HG02571 (cell line): ENCODE data around the gene UFSP1.
"Not testable (repeated sequence)": the region's sequence is repeated elsewhere in the genome, so short reads cannot be mapped to it uniquely, and the experiment has no call there.

Experiments
- ATAC-seq: cut with Tn5 transposase; IDR thresholded peaks from one replicate; pipeline ENCODE4 v1.9.1; 2021; ENCODE audit warnings: mild to moderate bottlenecking, moderate library complexity; ENCODE audit not compliant: unreplicated experiment

The UFSP1 gene

DNA sequence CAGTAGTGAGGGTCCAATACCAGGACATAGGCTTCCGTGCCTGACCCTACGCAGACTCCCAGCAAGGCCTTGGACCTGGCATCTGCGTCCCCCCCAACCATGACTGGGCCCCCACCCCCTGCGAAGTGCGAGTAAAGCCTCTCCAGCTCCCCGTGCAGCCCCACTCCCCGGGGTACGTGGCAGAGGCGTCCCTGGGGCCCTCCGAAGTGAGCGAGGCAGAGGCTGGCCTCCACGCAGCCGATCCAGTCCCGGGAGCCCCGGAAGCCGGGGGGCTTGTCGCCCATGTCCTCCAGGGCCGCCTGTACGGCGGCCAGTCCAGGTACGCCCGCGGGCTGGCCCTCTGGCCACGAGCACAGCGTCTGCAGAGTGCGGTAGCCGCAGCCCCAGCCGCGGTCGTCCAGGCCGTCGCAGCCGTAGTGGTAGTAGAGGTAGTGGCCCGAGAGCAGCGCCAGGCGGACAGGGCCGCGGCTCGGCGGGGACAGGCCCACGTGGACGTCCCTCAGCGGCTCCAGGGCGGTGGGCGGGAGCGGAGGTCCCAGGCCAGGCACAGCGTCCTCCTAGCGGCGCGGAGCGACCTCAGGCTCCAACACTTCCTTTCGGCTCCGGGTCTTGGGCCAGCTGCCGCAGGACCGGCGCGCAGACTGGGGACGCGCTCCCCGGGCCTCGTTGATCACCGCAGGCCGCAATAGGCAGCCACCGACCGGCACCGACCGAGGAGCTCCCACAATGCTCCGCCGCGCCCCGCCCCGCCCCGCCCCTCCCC is at the start of gene UFSP1:
TSS of gene UFSP1 (minus strand) at position 728 of the 763 bp plus-strand sequence. CDS start at position 284, 444 bp downstream.
- ATAC-seq: peak; percentile 33

- ATAC-seq: not testable (repeated sequence)
Measured at GRCh38 chr7:100936167-100936566, 46.7 kb upstream of the UFSP1 start.

DNA sequence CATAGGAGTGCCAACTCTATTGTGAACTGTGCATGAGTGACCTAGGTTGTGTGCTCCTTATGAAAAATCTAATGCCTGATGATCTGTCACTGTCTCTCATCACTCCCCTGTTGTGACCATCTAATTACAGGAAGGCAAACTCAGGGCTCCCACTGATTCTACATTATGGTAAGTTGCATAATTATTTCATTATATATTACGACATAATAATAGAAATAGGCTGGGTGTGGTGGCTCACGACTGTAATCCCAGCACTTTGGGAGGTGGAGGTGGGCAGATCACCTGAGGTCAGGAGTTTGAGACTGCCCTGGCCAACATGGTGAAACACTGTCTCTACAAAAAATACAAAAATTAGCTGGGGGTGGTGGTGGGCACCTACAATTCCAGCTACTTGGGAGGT is 45.9 kb upstream of the UFSP1 start:
- not testable (repeated sequence) for ATAC-seq

DNA sequence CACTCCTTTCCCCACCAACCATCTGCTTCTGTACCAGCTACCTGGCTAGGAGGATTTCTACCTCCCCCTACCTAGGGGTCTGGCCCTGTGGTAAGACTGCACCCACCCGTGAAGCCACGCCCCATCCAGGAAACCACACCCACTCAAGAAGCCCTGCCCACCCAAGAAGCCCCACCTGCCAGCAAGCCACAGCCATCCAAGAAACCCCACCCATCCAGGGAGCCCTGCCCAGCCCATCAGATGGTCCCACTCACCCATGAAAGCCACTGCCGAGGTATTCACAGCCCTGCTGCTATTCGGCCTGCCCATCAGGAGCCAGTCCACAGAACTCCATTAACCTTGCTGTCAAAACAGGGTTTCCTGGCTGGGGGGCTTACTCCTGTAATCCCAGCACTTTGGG is 44.2 kb upstream of the UFSP1 start:
- ATAC-seq: no peak

GRCh38 chr7:100929808-100930174 is 40.3 kb upstream of the UFSP1 start:
- ATAC-seq: no peak

DNA sequence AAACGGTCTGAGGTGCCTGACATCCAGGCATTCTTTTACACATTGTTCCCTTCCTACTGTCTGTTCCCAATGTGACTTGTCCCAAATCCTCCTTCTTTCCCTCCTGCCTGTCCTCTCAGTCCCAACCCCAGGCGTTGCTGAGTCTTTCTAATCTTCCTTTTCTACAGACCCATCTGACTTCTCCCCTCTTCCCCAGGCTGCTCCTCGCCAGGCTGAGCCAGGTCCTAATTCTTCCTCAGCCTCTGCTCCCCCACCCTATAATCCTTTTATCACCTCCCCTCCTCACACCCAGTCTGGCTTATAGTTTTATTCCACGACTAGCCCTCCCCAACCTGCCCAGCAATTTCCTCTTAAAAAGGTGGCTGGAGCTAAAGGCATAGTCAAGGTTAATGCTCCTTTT is 34.1 kb upstream of the UFSP1 start:
- not testable (repeated sequence) for ATAC-seq

DNA sequence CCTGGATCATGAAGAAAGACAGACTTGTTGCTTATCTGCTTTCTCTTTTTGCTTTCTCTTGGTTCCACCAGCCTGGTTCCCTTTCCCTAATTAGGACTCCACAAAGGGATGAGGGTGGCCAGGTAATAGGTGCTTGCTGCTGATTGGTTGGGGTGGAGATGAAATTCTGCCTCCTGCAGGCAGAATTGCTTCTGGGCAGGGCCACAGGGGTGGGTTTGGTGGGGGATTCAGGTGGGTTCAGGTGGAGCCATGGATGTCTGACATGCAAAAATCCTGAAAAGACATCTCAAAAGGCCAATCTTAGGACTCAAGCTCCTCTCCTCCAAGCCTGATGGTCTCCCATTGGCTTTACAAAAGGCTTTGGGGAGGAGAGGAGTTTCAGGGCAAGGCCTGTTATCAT is 31.5 kb upstream of the UFSP1 start:
- no peak for ATAC-seq

DNA sequence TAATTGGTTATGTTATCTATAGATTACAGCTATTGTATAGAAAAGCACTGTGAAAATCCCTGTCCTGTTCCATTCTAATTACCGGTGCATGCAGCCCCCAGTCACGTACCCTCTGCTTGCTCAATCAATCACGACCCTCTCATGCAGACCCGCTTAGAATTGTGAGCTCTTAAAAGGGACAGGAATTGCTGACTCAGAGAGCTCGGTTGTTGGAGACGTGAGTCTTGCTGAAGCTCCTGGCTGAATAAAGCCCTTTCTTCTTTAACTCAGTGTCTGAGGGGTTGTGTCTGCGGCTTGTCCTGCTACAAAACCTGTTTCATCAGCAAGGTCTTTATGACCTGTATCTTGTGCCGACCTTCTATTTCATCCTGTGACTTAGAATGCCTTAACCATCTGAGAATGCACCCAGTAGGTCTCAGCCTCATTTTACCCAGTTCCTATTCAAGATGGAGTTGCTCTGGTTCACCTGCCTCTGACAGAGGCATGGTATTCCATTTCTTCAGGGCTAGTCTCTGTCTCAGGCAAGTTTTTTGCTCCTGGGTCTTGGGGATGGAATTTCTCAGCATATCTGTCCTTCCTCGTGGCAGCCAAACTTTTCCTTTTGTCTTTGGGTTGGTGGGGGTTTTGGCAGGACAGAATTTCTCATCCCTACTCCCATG is 30.4 kb upstream of the UFSP1 start:
- ATAC-seq: not testable (repeated sequence)

- not testable (repeated sequence) for ATAC-seq
Measured at GRCh38 chr7:100919335-100919734, 29.8 kb upstream of the UFSP1 start.

DNA sequence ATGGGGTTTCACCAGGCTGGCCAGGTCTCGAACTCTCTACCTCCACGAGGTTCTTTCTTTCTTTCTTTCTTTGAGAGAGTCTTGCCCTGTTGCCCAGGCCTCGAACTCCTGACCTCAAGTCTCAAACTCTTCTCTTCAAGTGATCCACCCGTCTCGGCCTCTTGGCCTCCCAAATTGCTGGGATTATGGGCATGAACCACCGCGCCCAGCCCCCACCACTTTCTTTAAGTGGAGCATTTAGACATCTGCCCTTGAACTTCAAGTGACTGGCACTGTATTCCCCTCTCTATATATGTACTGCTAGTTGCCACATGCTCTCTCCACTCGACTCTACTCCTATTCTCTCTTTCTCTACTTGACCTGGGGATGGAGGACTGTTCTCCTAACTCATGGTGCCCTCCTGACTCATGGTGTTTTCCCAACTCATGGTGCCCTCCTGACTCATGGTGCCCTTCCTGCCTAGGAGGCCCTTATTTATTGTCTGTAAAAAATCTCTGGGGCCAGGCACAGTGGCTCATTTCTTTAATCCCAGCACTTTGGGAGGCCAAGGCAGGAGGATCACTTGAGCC is 25.4 kb upstream of the UFSP1 start:
- no peak for ATAC-seq

GRCh38 chr7:100914208-100914878 is 24.8 kb upstream of the UFSP1 start:
- ATAC-seq: no peak

DNA sequence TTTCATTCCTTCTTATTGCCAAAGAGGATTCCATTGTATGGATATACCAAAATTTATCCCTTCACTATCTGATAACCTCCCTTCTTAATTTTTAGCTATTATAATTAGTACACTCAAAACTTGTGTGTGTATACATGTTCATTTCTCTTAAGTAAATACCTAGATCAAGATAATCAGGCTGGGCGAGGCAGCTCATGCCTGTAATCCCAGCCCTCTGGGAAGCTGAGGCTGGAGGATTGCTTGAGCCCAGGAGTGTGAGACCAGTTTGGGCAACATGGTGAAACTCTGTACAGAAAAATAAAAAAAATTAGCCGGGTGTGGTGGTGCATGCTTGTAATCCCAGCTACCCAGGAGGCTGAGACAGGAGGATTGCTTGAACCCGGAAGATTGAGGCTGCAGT is 22.0 kb upstream of the UFSP1 start:
- ATAC-seq: no peak

GRCh38 chr7:100910443-100910842 is 20.9 kb upstream of the UFSP1 start:
- ATAC-seq: not testable (repeated sequence)

DNA sequence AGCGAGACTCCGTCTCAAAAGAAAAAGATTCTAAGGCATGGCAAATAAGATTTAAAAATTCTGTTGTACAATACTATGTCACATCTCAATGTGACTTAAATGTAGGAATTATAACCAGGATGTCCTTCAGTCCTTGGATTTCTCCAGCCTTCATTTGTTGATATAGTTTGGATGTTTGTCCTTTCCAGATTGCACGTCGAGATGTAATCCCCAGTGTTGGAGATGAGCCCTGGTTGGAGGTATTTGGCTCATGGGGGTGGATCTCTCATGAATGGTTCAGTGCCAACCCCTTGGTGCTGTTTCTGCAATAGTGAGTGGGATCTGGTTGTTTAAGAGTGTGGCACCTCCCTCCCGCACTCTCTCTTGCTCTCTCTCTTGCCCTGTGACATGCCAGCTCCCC is 19.0 kb upstream of the UFSP1 start:
- ATAC-seq: no peak

DNA sequence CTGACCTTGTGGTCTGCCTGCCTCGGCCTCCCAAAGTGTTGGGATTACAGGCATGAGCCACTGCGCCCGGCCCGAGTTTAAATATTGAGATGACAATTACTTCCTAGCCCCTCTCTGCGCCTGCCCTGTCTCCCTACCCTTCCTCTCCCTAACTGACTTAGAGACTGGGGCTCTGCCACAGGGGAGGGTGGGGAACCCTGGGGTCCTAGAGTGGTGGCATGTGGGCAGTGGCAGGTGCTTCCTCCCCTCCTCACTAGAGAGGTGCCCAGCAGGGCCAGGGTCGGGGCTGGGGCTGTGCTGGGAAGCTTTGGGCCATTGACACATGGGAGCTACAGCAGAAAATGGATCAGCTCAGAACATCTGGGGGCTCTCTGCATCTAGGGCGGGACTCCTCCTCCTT is 13.1 kb upstream of the UFSP1 start:
- no peak for ATAC-seq

DNA sequence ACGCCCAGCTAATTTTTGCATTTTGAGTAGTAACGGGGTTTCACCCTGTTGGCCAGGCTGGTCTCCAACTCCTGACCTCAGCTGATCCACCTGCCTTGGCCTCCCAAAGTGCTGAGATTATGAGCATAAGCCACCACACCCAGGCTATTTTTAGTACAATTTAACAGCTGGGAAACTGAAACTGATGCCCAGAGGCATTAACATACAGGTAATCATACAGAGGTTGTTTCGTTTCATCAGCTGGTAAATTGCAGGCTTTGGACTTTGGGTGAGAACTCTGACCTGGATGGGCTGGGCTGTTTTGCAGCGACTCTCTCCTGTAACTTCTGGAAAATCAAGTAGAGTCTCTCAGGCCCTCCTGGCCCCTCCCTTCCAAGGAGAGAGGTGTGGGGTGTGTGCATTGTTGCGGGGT is 12.4 kb upstream of the UFSP1 start:
- ATAC-seq: no peak

DNA sequence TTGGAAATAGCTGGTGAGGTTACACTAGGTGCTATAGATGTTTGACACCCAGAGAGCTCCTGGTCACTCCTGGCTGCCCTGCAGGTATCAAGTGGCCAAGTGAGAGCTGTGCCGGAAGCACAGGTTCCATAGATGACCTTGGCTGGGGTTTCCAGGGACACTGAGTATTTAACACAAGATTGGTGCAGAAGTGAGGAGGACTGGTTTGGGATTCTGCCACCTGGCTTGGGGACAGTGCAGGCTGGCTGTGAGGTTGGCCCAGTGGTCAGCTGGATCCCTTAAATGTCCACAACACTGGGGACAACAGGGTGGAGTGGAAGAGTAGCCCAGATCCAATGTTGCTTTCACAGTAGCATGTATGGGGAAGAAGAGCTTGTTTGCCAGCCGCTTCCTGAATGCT is 11.5 kb upstream of the UFSP1 start:
- ATAC-seq: no peak

DNA sequence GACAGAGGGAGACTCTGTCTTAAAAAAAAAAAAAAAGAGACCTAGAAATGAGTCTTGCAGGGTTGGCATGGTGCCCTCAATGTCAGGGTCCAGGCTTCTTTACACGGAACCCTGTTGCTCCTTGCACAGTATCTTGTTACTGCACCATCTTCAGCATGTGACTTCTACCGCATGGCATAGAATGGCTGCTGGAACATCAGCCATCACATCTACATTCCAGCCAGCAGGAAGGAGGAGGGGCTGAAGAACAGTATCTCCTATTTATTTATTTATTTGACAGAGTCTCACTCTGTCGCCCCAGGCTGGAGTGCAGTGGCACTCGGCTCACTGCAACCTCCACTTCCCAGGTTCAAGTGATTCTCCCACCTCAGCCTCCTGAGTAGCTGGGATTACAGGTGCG is 9.9 kb upstream of the UFSP1 start:
- no peak for ATAC-seq

GRCh38 chr7:100897772-100898454 is 8.4 kb upstream of the UFSP1 start:
- no peak for ATAC-seq

- no peak for ATAC-seq
Measured at GRCh38 chr7:100896732-100897608, 7.5 kb upstream of the UFSP1 start.
